ENCODE measurements around the gene PKD2.
"Not testable (repeated sequence)": the region's sequence is repeated elsewhere in the genome, so short reads cannot be mapped to it uniquely, and the experiment has no call there.

The PKD2 gene

GRCh38 chr4:87989765-87990164 lies 17.7 kb upstream of the PKD2 start:
- FAIRE-seq, result no peak

- no peak for FAIRE-seq
Observed at GRCh38 chr4:87995435-87995834, 12.0 kb upstream of the PKD2 start.

- FAIRE-seq, result not testable (repeated sequence)
Observed at GRCh38 chr4:87999191-87999691, 8.2 kb upstream of the PKD2 start.

GRCh38 chr4:88001871-88002270 lies 5.6 kb upstream of the PKD2 start:
- no peak for FAIRE-seq

GRCh38 chr4:88002786-88003185 lies 4.6 kb upstream of the PKD2 start:
- no peak for FAIRE-seq

- FAIRE-seq, result no peak
Observed at GRCh38 chr4:88003261-88003660, 4.2 kb upstream of the PKD2 start.

- no peak for FAIRE-seq
Observed at GRCh38 chr4:88005076-88005475, 2.4 kb upstream of the PKD2 start.

- no peak for FAIRE-seq
Observed at GRCh38 chr4:88005946-88006345, 1.5 kb upstream of the PKD2 start.

GRCh38 chr4:88006956-88007303 lies 505 bp upstream of the PKD2 start:
- no peak for FAIRE-seq

GRCh38 chr4:88008122-88008742 lies 797 bp downstream of the PKD2 start:
- no peak for FAIRE-seq

- no peak for FAIRE-seq
Observed at GRCh38 chr4:88008743-88009171, 1.3 kb downstream of the PKD2 start.

- no peak for FAIRE-seq
Observed at GRCh38 chr4:88009871-88010270, 2.4 kb downstream of the PKD2 start.

- no peak for FAIRE-seq
Observed at GRCh38 chr4:88010966-88011365, 3.5 kb downstream of the PKD2 start.

GRCh38 chr4:88012647-88013046 lies 5.2 kb downstream of the PKD2 start:
- no peak for FAIRE-seq

GRCh38 chr4:88014386-88014905 lies 7.0 kb downstream of the PKD2 start:
- no peak for FAIRE-seq

- no peak for FAIRE-seq
Observed at GRCh38 chr4:88015659-88016295, 8.3 kb downstream of the PKD2 start.

- no peak for FAIRE-seq
Observed at GRCh38 chr4:88017516-88018297, 10.3 kb downstream of the PKD2 start.

GRCh38 chr4:88018466-88018865 lies 11.0 kb downstream of the PKD2 start:
- no peak for FAIRE-seq

- FAIRE-seq, result no peak
Observed at GRCh38 chr4:88021824-88022223, 14.4 kb downstream of the PKD2 start.

- no peak for FAIRE-seq
Observed at GRCh38 chr4:88022289-88022688, 14.9 kb downstream of the PKD2 start.

- not testable (repeated sequence) for FAIRE-seq
Observed at GRCh38 chr4:88025868-88026661, 18.6 kb downstream of the PKD2 start.
